Trophoblast cell (in vitro differentiated cells and primary cell): ENCODE results near the gene ADGRA3.

ENCODE experiments used
- DNase-seq, 2 donors: peaks; one replicate each; pipeline ENCODE4 v3.0.0-alpha.2; 2016
- H2AFZ ChIP-seq: 2 replicates; pipeline ENCODE4 v1.6.1; 2013; ENCODE audit warnings: low read length, moderate library complexity, mild to moderate bottlenecking; ENCODE audit not compliant: insufficient read depth, poor library complexity
- H2AK5ac ChIP-seq: 2 replicates; pipeline ENCODE4 v1.6.1; 2013; ENCODE audit warnings: mild to moderate bottlenecking, low read length
- H2BK120ac ChIP-seq: 2 replicates; pipeline ENCODE4 v1.6.1; 2013; ENCODE audit warnings: low read length, mild to moderate bottlenecking, moderate library complexity; ENCODE audit not compliant: insufficient read depth, poor library complexity
- H2BK12ac ChIP-seq: 2 replicates; pipeline ENCODE4 v1.6.1; 2013; ENCODE audit warnings: mild to moderate bottlenecking, low read length, moderate library complexity
- H2BK5ac ChIP-seq: 2 replicates; pipeline ENCODE4 v1.6.1; 2013; ENCODE audit warnings: low read length, low read depth, moderate library complexity, mild to moderate bottlenecking; ENCODE audit not compliant: poor library complexity
- H3K14ac ChIP-seq: 2 replicates; pipeline ENCODE4 v1.6.1; 2013; ENCODE audit warnings: mild to moderate bottlenecking, low read length
- H3K18ac ChIP-seq: 2 replicates; pipeline ENCODE4 v1.6.1; 2013; ENCODE audit warnings: mild to moderate bottlenecking, low read length
- H3K23ac ChIP-seq: 2 replicates; pipeline ENCODE4 v1.6.1; 2013; ENCODE audit warnings: low read length
- H3K27ac ChIP-seq: 2 replicates; pipeline ENCODE4 v1.5.1; 2013; ENCODE audit warnings: low read depth, mild to moderate bottlenecking, inconsistent platforms, low read length, moderate library complexity
- H3K27me3 ChIP-seq: 2 replicates; pipeline ENCODE4 v1.6.1; 2013; ENCODE audit warnings: inconsistent platforms, mild to moderate bottlenecking, low read length, moderate library complexity; ENCODE audit not compliant: insufficient read depth
- H3K36me3 ChIP-seq, 2 experiments: 1 replicate in 1 of 2; 2 replicates in 1 of 2; pipeline ENCODE4 v1.6.1; 2013; ENCODE audit warnings: low read length in 2 of 2, mild to moderate bottlenecking in 2 of 2, moderate library complexity in 1 of 2; ENCODE audit not compliant: insufficient read depth in 2 of 2, control insufficient read depth in 1 of 2
- H3K4ac ChIP-seq: 2 replicates; pipeline ENCODE4 v1.6.1; 2013; ENCODE audit warnings: low read depth, mild to moderate bottlenecking, low read length, moderate library complexity
- H3K4me1 ChIP-seq, 2 experiments: 1 replicate in 1 of 2; 2 replicates in 1 of 2; pipeline ENCODE4 v1.6.1; 2013; ENCODE audit warnings: low read length in 2 of 2, mild to moderate bottlenecking in 2 of 2, moderate library complexity in 1 of 2; ENCODE audit not compliant: insufficient read depth in 2 of 2, control insufficient read depth in 1 of 2
- H3K4me2 ChIP-seq: 2 replicates; pipeline ENCODE4 v1.6.1; 2013; ENCODE audit warnings: inconsistent platforms, mild to moderate bottlenecking, low read length, moderate library complexity
- H3K4me3 ChIP-seq: 2 replicates; pipeline ENCODE4 v1.5.1; 2013; ENCODE audit warnings: mild to moderate bottlenecking, low read depth, low read length, inconsistent platforms
- H3K79me1 ChIP-seq: one replicate; pipeline ENCODE4 v1.6.1; 2013; ENCODE audit warnings: low read length
- H3K79me2 ChIP-seq: 2 replicates; pipeline ENCODE4 v1.6.1; 2013; ENCODE audit warnings: low read length, mild to moderate bottlenecking; ENCODE audit not compliant: control insufficient read depth, insufficient read depth, poor library complexity
- H3K9ac ChIP-seq: 2 replicates; pipeline ENCODE4 v1.6.1; 2013; ENCODE audit warnings: mild to moderate bottlenecking, low read length
- H3K9me3 ChIP-seq: 2 replicates; pipeline ENCODE4 v1.6.1; 2013; ENCODE audit warnings: low read depth, mild to moderate bottlenecking, control low read depth, inconsistent platforms, low read length; ENCODE audit not compliant: insufficient read depth
- H4K12ac ChIP-seq: 2 replicates; pipeline ENCODE4 v1.6.1; 2013; ENCODE audit warnings: low read depth, mild to moderate bottlenecking, low read length, moderate library complexity
- H4K8ac ChIP-seq: 2 replicates; pipeline ENCODE4 v1.6.1; 2013; ENCODE audit warnings: low read depth, mild to moderate bottlenecking, low read length, moderate library complexity
- H4K91ac ChIP-seq: one replicate; pipeline ENCODE4 v1.6.1; 2013; ENCODE audit warnings: low read depth, mild to moderate bottlenecking, low read length, moderate library complexity
- WGBS: extraction: QIAGEN DNeasy Blood & Tissue Kit; methylation state at CpG from one replicate; pipeline ENCODE4 v1.1.7; 2013; ENCODE audit warnings: missing lambda C conversion rate; ENCODE audit not compliant: insufficient read length, insufficient coverage; ENCODE audit errors: extremely low coverage; 5-methylcytosine and 5-hydroxymethylcytosine counted together

The ADGRA3 gene

GRCh38 chr4:22504447-22504846, 11.4 kb downstream of the ADGRA3 start:
- H3K27me3 ChIP-seq: no peaks in the 10 kb centered on the region
- H3K4ac ChIP-seq: no peak overlapping the region
- no peaks in the 10 kb centered on the region for H3K79me1 ChIP-seq
- H4K12ac ChIP-seq: no peak overlapping the region
- no peak overlapping the region for H2AFZ ChIP-seq
- no peak for DNase-seq
- H4K8ac ChIP-seq: no peak overlapping the region
- H3K36me3 ChIP-seq: no peaks in the 10 kb centered on the region
- H2BK12ac ChIP-seq: no peak overlapping the region
- peaks cover 6 to 10% of the 10 kb centered on the region in 2 experiments for H3K4me1 ChIP-seq
- no peak overlapping the region for H3K27ac ChIP-seq
- H2BK120ac ChIP-seq: no peak overlapping the region
- H3K79me2 ChIP-seq: peaks cover 2% of the 10 kb centered on the region
- H3K18ac ChIP-seq: no peak overlapping the region
- no peak overlapping the region for H3K4me2 ChIP-seq
- no CpG with 5 or more reads among the region's 5 CpGs for WGBS
- H2BK5ac ChIP-seq: no peak overlapping the region
- no peak overlapping the region for H3K4me3 ChIP-seq
- no peak overlapping the region for H3K14ac ChIP-seq
- no peak overlapping the region for H4K91ac ChIP-seq
- no peak overlapping the region for H3K9ac ChIP-seq
- H3K23ac ChIP-seq: no peak overlapping the region
- H3K9me3 ChIP-seq: no peaks in the 10 kb centered on the region
- H2AK5ac ChIP-seq: no peak overlapping the region

GRCh38 chr4:22502895-22503814, 12.7 kb downstream of the ADGRA3 start:
- Histone ChIP-seq H2BK5ac (no peak overlapping the region), H4K8ac (no peak overlapping the region), H3K4me1 (peaks cover 11 to 15% of the 10 kb centered on the region in 2 experiments), H3K18ac (no peak overlapping the region), H3K14ac (no peak overlapping the region), H3K4me2 (no peak overlapping the region), H3K4ac (no peak overlapping the region), H2BK12ac (no peak overlapping the region), H3K27ac (no peak overlapping the region), H3K79me1 (no peaks in the 10 kb centered on the region), H2BK120ac (no peak overlapping the region), H2AK5ac (no peak overlapping the region), H3K9me3 (no peaks in the 10 kb centered on the region), H3K27me3 (no peaks in the 10 kb centered on the region), H3K23ac (no peak overlapping the region), H3K4me3 (no peak overlapping the region), H3K9ac (no peak overlapping the region), H3K79me2 (no peaks in the 10 kb centered on the region), H4K12ac (no peak overlapping the region), H3K36me3 (no peaks in the 10 kb centered on the region), H4K91ac (no peak overlapping the region), H2AFZ (no peak overlapping the region)
- no CpG with 5 or more reads among the region's 3 CpGs for WGBS
- peak in 1 of 2 donors; percentile 49 for DNase-seq

- Histone ChIP-seq H3K9ac (no peak overlapping the region), H3K27ac (no peak overlapping the region), H3K4me1 (peaks cover 11 to 15% of the 10 kb centered on the region in 2 experiments), H3K4me2 (no peak overlapping the region), H3K79me1 (no peaks in the 10 kb centered on the region), H4K8ac (no peak overlapping the region), H3K14ac (no peak overlapping the region), H2AK5ac (no peak overlapping the region), H3K18ac (no peak overlapping the region), H2BK12ac (no peak overlapping the region), H4K91ac (no peak overlapping the region), H2BK120ac (no peak overlapping the region), H2AFZ (no peak overlapping the region), H3K4ac (no peak overlapping the region), H3K79me2 (no peaks in the 10 kb centered on the region), H2BK5ac (no peak overlapping the region), H3K4me3 (no peak overlapping the region), H4K12ac (no peak overlapping the region), H3K23ac (no peak overlapping the region), H3K36me3 (no peaks in the 10 kb centered on the region), H3K9me3 (no peaks in the 10 kb centered on the region), H3K27me3 (no peaks in the 10 kb centered on the region)
- WGBS: no CpG with 5 or more reads among the region's 3 CpGs
- peak in 1 of 2 donors; percentile 38 for DNase-seq
Measured at GRCh38 chr4:22501715-22502095, 14.2 kb downstream of the ADGRA3 start.

GRCh38 chr4:22500831-22501714, 14.8 kb downstream of the ADGRA3 start:
- no peaks in the 10 kb centered on the region for H3K9me3 ChIP-seq
- H3K4me3 ChIP-seq: no peak overlapping the region
- H2AFZ ChIP-seq: no peak overlapping the region
- H2BK120ac ChIP-seq: no peak overlapping the region
- H4K8ac ChIP-seq: no peak overlapping the region
- no CpG with 5 or more reads among the region's 6 CpGs for WGBS
- H3K18ac ChIP-seq: no peak overlapping the region
- no peaks in the 10 kb centered on the region for H3K27me3 ChIP-seq
- H3K9ac ChIP-seq: no peak overlapping the region
- no peak overlapping the region for H3K23ac ChIP-seq
- DNase-seq: no peak
- no peak overlapping the region for H2BK5ac ChIP-seq
- no peak overlapping the region for H2AK5ac ChIP-seq
- H3K4me2 ChIP-seq: no peak overlapping the region
- H3K4ac ChIP-seq: peak overlapping the region; percentile 6
- H3K4me1 ChIP-seq: peaks cover 11 to 15% of the 10 kb centered on the region in 2 experiments
- no peaks in the 10 kb centered on the region for H3K79me1 ChIP-seq
- no peak overlapping the region for H3K27ac ChIP-seq
- no peaks in the 10 kb centered on the region for H3K36me3 ChIP-seq
- H3K79me2 ChIP-seq: no peaks in the 10 kb centered on the region
- no peak overlapping the region for H3K14ac ChIP-seq
- no peak overlapping the region for H4K12ac ChIP-seq
- peak overlapping the region; percentile 15 for H4K91ac ChIP-seq
- peak overlapping the region; percentile 19 for H2BK12ac ChIP-seq
